Measurements from ENCODE around the gene STOM. TPM values are rescaled to one million over a fixed set of nuclear protein-coding genes. Genes with fewer than 3 reads are reported as not detected.
"Not testable (repeated sequence)": the region's sequence is repeated elsewhere in the genome, so short reads cannot be mapped to it uniquely, and the experiment has no call there.

The STOM gene
- total and polyA plus RNA-seq, 10 of the 15 experiments (the other 5 are each of a cell fraction or from before 2014, with no cell fraction given), result 6.7 to 47.4 (median 39.8) TPM

DNA sequence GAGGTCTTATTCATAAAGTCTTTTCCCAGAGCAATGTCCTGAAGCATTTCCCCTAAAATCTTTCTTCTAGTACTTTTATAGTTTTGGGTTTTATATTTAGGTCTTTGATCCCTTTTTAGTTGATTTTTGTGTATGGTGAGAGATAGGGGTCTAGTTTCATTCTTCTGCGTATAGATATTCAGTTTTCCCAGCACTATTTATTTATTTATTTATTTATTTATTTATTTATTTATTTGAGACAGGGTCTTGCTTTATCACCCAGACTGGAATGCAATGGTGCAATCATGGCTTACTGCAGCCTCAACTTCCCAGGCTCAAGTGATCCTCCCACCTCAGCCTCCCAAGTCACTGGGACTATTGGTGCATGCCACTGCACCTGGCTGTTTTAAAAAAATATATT, 27.2 kb upstream of the STOM start:
- BruUV-seq (replicated peaks); H3K27ac ChIP-seq (ENCODE audit: control insufficient read depth, insufficient read depth); FAIRE-seq; ATAC-seq; H2AFZ ChIP-seq (ENCODE audit: control insufficient read depth, low read depth, low read length); H3K36me3 ChIP-seq (ENCODE audit: control insufficient read depth in 2 of 2, insufficient read depth in 2 of 2, low read length in 1 of 2); POLR2A ChIA-PET; H3K4me3 ChIP-seq; H3K27me3 ChIP-seq (replicated peaks in 1 of 2; ENCODE audit: control insufficient read depth in 2 of 2, insufficient read depth in 2 of 2, low read length in 1 of 2); H4K20me1 ChIP-seq (ENCODE audit: control insufficient read depth, insufficient read depth); H3K4me2 ChIP-seq (ENCODE audit: control insufficient read depth, insufficient read depth); H3K9me3 ChIP-seq (replicated peaks; ENCODE audit: control insufficient read depth, insufficient read depth, low read length); DNase-seq (ENCODE audit: low read depth, low spot score); H3K79me2 ChIP-seq (ENCODE audit: control insufficient read depth, insufficient read depth, low read length); H3K9ac ChIP-seq (ENCODE audit: control insufficient read depth, insufficient read depth, low read length); H3K4me1 ChIP-seq (ENCODE audit: control insufficient read depth, insufficient read depth, low read length): not testable (repeated sequence)
- CTCF ChIA-PET, result interaction anchor here (1.0 to 8.2 kb wide), 6 partner anchors 9 to 411 kb away, joined by 3 to 318 read pairs (median 46); no protein-coding TSS in a partner anchor
- SMC1A ChIA-PET (ENCODE audit: uncharacterized antibody, unreplicated experiment), result interaction anchor here (1.1 to 8.3 kb wide), 4 partner anchors 11 to 80 kb away, joined by 3 to 147 read pairs (median 13); no protein-coding TSS in a partner anchor
- RAD21 ChIA-PET (ENCODE audit: unreplicated experiment), result interaction anchor here (7.3 kb wide), 1 partner anchor 79 kb away, joined by 106 read pairs; no protein-coding TSS in a partner anchor
- intact Hi-C loops (cut with micrococcal nuclease; ENCODE audit: unreplicated experiment), result loop anchor here (10.0 kb wide), 1 partner anchor 652 kb away; no protein-coding TSS in a partner anchor
- in situ Hi-C loops (cut with MboI), result loop anchor here (5.0 kb wide), 2 partner anchors 80 to 180 kb away; no protein-coding TSS in a partner anchor
- 96% methylated on average over 1 of the region's 1 CpG for WGBS (ENCODE audit: insufficient coverage, insufficient replicate concordance, low lambda C conversion rate, missing lambda C conversion rate)

DNA sequence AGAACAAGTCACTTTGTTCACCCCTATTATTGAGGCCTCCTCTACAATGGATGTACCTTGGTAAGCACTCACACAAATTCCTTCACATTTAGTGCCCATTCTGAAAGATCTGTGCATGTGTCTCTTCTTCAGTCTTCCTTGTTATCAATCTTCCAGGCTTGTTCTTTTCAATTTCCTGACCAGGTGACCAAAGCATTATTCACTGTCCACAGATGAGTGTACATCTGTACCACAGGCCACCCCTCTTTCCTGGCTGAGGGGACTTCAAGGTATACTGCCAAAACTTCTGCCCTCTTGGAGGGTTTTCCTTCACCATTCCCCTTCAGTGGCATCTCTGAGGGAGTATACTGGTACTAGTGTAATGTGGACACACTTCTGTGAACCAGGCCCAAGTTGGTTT, 25.5 kb upstream of the STOM start:
- TF ChIP-seq NR2C1 (IDR thresholded peaks at IDR 0.05) (no peak), MTA2 (IDR thresholded peaks at IDR 0.05; ENCODE audit: low read depth) (no peak), NR2C2 (IDR thresholded peaks at IDR 0.05; ENCODE audit: borderline replicate concordance, control insufficient read depth, insufficient read length, low read depth) (no peak), SRF (IDR thresholded peaks at IDR 0.05; ENCODE audit: low read depth in 2 of 2, low read length in 2 of 2) (no peak)
- TF ChIP-seq, protein P1, sequence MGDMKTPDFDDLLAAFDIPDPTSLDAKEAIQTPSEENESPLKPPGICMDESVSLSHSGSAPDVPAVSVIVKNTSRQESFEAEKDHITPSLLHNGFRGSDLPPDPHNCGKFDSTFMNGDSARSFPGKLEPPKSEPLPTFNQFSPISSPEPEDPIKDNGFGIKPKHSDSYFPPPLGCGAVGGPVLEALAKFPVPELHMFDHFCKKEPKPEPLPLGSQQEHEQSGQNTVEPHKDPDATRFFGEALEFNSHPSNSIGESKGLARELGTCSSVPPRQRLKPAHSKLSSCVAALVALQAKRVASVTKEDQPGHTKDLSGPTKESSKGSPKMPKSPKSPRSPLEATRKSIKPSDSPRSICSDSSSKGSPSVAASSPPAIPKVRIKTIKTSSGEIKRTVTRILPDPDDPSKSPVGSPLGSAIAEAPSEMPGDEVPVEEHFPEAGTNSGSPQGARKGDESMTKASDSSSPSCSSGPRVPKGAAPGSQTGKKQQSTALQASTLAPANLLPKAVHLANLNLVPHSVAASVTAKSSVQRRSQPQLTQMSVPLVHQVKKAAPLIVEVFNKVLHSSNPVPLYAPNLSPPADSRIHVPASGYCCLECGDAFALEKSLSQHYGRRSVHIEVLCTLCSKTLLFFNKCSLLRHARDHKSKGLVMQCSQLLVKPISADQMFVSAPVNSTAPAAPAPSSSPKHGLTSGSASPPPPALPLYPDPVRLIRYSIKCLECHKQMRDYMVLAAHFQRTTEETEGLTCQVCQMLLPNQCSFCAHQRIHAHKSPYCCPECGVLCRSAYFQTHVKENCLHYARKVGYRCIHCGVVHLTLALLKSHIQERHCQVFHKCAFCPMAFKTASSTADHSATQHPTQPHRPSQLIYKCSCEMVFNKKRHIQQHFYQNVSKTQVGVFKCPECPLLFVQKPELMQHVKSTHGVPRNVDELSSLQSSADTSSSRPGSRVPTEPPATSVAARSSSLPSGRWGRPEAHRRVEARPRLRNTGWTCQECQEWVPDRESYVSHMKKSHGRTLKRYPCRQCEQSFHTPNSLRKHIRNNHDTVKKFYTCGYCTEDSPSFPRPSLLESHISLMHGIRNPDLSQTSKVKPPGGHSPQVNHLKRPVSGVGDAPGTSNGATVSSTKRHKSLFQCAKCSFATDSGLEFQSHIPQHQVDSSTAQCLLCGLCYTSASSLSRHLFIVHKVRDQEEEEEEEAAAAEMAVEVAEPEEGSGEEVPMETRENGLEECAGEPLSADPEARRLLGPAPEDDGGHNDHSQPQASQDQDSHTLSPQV (IDR thresholded peaks at IDR 0.05), result no peak
- TF ChIP-seq, protein P2, sequence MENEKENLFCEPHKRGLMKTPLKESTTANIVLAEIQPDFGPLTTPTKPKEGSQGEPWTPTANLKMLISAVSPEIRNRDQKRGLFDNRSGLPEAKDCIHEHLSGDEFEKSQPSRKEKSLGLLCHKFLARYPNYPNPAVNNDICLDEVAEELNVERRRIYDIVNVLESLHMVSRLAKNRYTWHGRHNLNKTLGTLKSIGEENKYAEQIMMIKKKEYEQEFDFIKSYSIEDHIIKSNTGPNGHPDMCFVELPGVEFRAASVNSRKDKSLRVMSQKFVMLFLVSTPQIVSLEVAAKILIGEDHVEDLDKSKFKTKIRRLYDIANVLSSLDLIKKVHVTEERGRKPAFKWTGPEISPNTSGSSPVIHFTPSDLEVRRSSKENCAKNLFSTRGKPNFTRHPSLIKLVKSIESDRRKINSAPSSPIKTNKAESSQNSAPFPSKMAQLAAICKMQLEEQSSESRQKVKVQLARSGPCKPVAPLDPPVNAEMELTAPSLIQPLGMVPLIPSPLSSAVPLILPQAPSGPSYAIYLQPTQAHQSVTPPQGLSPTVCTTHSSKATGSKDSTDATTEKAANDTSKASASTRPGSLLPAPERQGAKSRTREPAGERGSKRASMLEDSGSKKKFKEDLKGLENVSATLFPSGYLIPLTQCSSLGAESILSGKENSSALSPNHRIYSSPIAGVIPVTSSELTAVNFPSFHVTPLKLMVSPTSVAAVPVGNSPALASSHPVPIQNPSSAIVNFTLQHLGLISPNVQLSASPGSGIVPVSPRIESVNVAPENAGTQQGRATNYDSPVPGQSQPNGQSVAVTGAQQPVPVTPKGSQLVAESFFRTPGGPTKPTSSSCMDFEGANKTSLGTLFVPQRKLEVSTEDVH (IDR thresholded peaks at IDR 0.05; ENCODE audit: low read depth, partially characterized antibody), result no peak
- Histone ChIP-seq H3K9me3 (replicated peaks; ENCODE audit: control insufficient read depth, insufficient read depth, low read length) (no peaks in the 10 kb centered on the region), H3K4me2 (ENCODE audit: control insufficient read depth, insufficient read depth) (no peak overlapping the region), H3K9ac (ENCODE audit: control insufficient read depth, insufficient read depth, low read length) (no peak overlapping the region), H3K27ac (ENCODE audit: control insufficient read depth, insufficient read depth) (no peak overlapping the region), H3K36me3 (ENCODE audit: control insufficient read depth in 2 of 2, insufficient read depth in 2 of 2, low read length in 1 of 2) (no peaks in the 10 kb centered on the region), H4K20me1 (ENCODE audit: control insufficient read depth, insufficient read depth) (no peaks in the 10 kb centered on the region), H2AFZ (ENCODE audit: control insufficient read depth, low read depth, low read length) (no peak overlapping the region), H3K4me3 (no peak overlapping the region), H3K79me2 (ENCODE audit: control insufficient read depth, insufficient read depth, low read length) (no peaks in the 10 kb centered on the region), H3K27me3 (replicated peaks in 1 of 2; ENCODE audit: control insufficient read depth in 2 of 2, insufficient read depth in 2 of 2, low read length in 1 of 2) (no peaks in the 10 kb centered on the region; a peak in 1 of 4 replicates), H3K4me1 (ENCODE audit: control insufficient read depth, insufficient read depth, low read length) (no peaks in the 10 kb centered on the region)
- DNase-seq (ENCODE audit: low read depth, low spot score) (no peak), ATAC-seq (no peak), FAIRE-seq (no peak)
- in situ Hi-C loops (cut with MboI) (loop anchor here (5.0 kb wide), 2 partner anchors 78 to 178 kb away; no protein-coding TSS in a partner anchor), intact Hi-C loops (cut with micrococcal nuclease; ENCODE audit: unreplicated experiment) (loop anchor here (10.0 kb wide), 1 partner anchor 651 kb away; no protein-coding TSS in a partner anchor)
- POLR2A ChIA-PET, result no interaction called here
- SMC1A ChIA-PET (ENCODE audit: uncharacterized antibody, unreplicated experiment), result interaction anchor here (1.1 to 3.8 kb wide), 2 partner anchors 75 to 80 kb away, joined by 3 to 14 read pairs; no protein-coding TSS in a partner anchor
- CTCF ChIA-PET, result interaction anchor here (5.2 kb wide), 1 partner anchor 76 kb away, joined by 33 read pairs; no protein-coding TSS in a partner anchor
- BruUV-seq (replicated peaks), result no TSS peak
- RAD21 ChIA-PET (ENCODE audit: unreplicated experiment), result interaction anchor here (0.8 kb wide), 1 partner anchor 76 kb away, joined by 4 read pairs; no protein-coding TSS in a partner anchor

Measured in GM12878 (cell line).